ENCODE results near the gene GSTO1. TPM values are rescaled to one million over a fixed set of nuclear protein-coding genes. Genes with fewer than 3 reads are reported as not detected.

Gene GSTO1
- polyA plus RNA-seq, 3 donors from 2014 or later: 162 to 223 (median 166) TPM

- peak; percentile 23 to 28 (median 23) for DNase-seq
- H3K4me3 Mint-ChIP-seq: peak overlapping the region; percentile 90 to 99 (median 96)
- H3K27ac Mint-ChIP-seq: peak overlapping the region; percentile 79 to 97 (median 96)
Observed at GRCh38 chr10:104255311-104255981, 754 bp downstream of the GSTO1 start.

GRCh38 chr10:104256335-104256961 lies 1.8 kb downstream of the GSTO1 start:
- peaks cover 62 to 80% of the 10 kb centered on the region in 2 donors for H3K4me1 Mint-ChIP-seq
- peak; percentile 31 to 36 (median 32) for DNase-seq
- no peaks in the 10 kb centered on the region for H3K9me3 Mint-ChIP-seq

More at GRCh38 chr10:104255311-104255981, 754 bp downstream of the GSTO1 start:
- Mint-ChIP-seq H3K36me3 (peaks cover 12 to 21% (median 14%) of the 10 kb centered on the region in 3 donors), H3K27me3 (ENCODE audit: low read depth in 3 of 3) (peaks cover 0 to 6% (median 2%) of the 10 kb centered on the region in 3 donors), H3K4me1 (peaks cover 56 to 70% of the 10 kb centered on the region in 2 donors), H3K9me3 (no peaks in the 10 kb centered on the region)

GRCh38 chr10:104257235-104257634 lies 2.5 kb downstream of the GSTO1 start:
- Mint-ChIP-seq H3K4me1 (peaks cover 64 to 82% of the 10 kb centered on the region in 2 donors), H3K36me3 (peaks cover 16 to 37% (median 19%) of the 10 kb centered on the region in 3 donors), H3K4me3 (peak overlapping the region in 4 of 5 donors; percentile 34 to 96 (median 69)), H3K27me3 (ENCODE audit: low read depth in 3 of 3) (peaks cover 0 to 3% (median 2%) of the 10 kb centered on the region in 3 donors), H3K27ac (peak overlapping the region; percentile 79 to 97 (median 96)), H3K9me3 (no peaks in the 10 kb centered on the region)
- DNase-seq: no peak

More at GRCh38 chr10:104256335-104256961, 1.8 kb downstream of the GSTO1 start:
- peak overlapping the region; percentile 79 to 97 (median 96) for H3K27ac Mint-ChIP-seq
- H3K4me3 Mint-ChIP-seq: peak overlapping the region; percentile 90 to 99 (median 96)
- H3K27me3 Mint-ChIP-seq (ENCODE audit: low read depth in 3 of 3): peaks cover 0 to 3% (median 2%) of the 10 kb centered on the region in 3 donors
- H3K36me3 Mint-ChIP-seq: peaks cover 15 to 31% (median 19%) of the 10 kb centered on the region in 3 donors

DNA sequence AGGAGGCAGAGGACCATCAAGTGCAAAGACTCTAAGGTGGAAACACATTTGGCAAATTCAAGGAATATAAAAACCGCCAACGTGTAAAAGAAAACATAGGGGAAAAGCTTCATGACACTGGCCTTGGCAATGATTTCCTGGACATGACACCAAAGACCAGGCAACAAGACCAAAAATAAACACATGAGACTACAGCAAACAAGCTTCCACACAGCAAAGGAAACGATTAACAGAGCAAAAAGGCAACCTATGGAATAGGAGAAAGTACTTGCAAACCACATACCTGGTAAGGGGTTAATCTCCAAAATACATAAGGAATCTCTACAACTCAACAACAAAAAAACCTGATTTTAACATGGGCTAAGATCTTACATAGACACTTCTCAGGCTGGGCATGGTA lies 3.5 kb downstream of the GSTO1 start:
- H3K4me1 Mint-ChIP-seq: peaks cover 64 to 79% of the 10 kb centered on the region in 2 donors
- peaks cover 16 to 37% (median 19%) of the 10 kb centered on the region in 3 donors for H3K36me3 Mint-ChIP-seq
- DNase-seq: no peak
- H3K27ac Mint-ChIP-seq: peak overlapping the region in 4 of 6 donors; percentile 24 to 84 (median 52)
- no peaks in the 10 kb centered on the region for H3K9me3 Mint-ChIP-seq
- no peak overlapping the region for H3K4me3 Mint-ChIP-seq
- peaks cover 0 to 3% (median 2%) of the 10 kb centered on the region in 3 donors for H3K27me3 Mint-ChIP-seq (ENCODE audit: low read depth in 3 of 3)

- Mint-ChIP-seq H3K27ac (peak overlapping the region in 4 of 6 donors; percentile 24 to 49 (median 37)), H3K27me3 (ENCODE audit: low read depth in 3 of 3) (peaks cover 0 to under 1% (median 0%) of the 10 kb centered on the region in 3 donors), H3K9me3 (no peaks in the 10 kb centered on the region), H3K4me3 (no peak overlapping the region), H3K4me1 (peaks cover 57 to 77% of the 10 kb centered on the region in 2 donors), H3K36me3 (peaks cover 16 to 43% (median 19%) of the 10 kb centered on the region in 3 donors)
- no peak for DNase-seq
Observed at GRCh38 chr10:104259456-104259855, 4.8 kb downstream of the GSTO1 start.

DNA sequence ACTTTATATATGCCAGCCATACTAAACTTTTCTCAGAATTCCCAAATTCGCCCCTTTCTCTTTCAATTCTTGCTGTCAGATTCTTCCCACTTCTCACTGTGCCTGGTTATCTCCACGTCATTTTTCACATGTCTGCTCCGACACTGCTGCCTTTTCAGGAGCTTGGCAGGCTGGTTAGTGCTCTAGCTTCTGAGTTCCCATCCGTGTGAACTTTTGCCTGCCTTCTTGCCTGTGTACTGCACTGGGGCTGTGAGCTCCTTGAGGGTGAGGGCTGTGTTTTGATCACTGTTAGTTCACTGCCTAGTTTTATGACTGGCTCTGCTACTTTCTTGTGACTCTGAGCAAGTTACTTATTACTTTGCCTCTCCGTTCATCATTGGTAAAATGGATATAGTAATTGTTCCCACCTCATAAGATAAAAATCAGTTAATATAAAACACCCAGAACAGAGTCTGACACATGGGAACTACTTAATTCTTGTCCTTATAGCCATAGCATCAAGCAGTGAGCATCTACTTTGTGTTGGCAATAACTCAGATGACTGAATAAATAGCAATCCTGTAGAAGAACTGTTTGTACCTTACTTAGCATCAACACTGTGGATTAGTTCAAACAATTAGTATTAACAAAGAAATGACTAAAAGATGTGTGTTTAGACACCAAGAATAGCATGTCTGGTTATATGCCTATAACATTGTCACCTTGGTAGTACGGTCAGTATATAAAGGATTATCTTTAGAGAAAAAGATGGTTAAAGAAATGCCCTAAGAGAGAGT lies 5.5 kb downstream of the GSTO1 start:
- H3K27me3 Mint-ChIP-seq (ENCODE audit: low read depth in 3 of 3): no peaks in the 10 kb centered on the region
- no peak for DNase-seq
- no peaks in the 10 kb centered on the region for H3K9me3 Mint-ChIP-seq
- H3K4me1 Mint-ChIP-seq: peaks cover 56 to 83% of the 10 kb centered on the region in 2 donors
- peaks cover 16 to 43% (median 19%) of the 10 kb centered on the region in 3 donors for H3K36me3 Mint-ChIP-seq
- peak overlapping the region in 5 of 6 donors; percentile 37 to 92 (median 61) for H3K27ac Mint-ChIP-seq
- H3K4me3 Mint-ChIP-seq: peak overlapping the region in 1 of 5 donors; percentile 18

- H3K9me3 Mint-ChIP-seq: no peaks in the 10 kb centered on the region
- H3K4me1 Mint-ChIP-seq: peaks cover 55 to 83% of the 10 kb centered on the region in 2 donors
- H3K27ac Mint-ChIP-seq: peak overlapping the region in 5 of 6 donors; percentile 37 to 92 (median 61)
- DNase-seq: no peak
- H3K36me3 Mint-ChIP-seq: peaks cover 17 to 43% (median 19%) of the 10 kb centered on the region in 3 donors
- H3K4me3 Mint-ChIP-seq: peak overlapping the region in 1 of 5 donors; percentile 18
- H3K27me3 Mint-ChIP-seq (ENCODE audit: low read depth in 3 of 3): no peaks in the 10 kb centered on the region
Observed at GRCh38 chr10:104260775-104261115, 6.1 kb downstream of the GSTO1 start.

- Mint-ChIP-seq H3K4me1 (peaks cover 52 to 81% of the 10 kb centered on the region in 2 donors), H3K27me3 (ENCODE audit: low read depth in 3 of 3) (no peaks in the 10 kb centered on the region), H3K27ac (peak overlapping the region in 2 of 6 donors; percentile 33 to 45), H3K36me3 (peaks cover 22 to 51% (median 23%) of the 10 kb centered on the region in 3 donors), H3K4me3 (no peak overlapping the region), H3K9me3 (no peaks in the 10 kb centered on the region)
- DNase-seq: no peak
Observed at GRCh38 chr10:104262055-104262454, 7.4 kb downstream of the GSTO1 start.

DNA sequence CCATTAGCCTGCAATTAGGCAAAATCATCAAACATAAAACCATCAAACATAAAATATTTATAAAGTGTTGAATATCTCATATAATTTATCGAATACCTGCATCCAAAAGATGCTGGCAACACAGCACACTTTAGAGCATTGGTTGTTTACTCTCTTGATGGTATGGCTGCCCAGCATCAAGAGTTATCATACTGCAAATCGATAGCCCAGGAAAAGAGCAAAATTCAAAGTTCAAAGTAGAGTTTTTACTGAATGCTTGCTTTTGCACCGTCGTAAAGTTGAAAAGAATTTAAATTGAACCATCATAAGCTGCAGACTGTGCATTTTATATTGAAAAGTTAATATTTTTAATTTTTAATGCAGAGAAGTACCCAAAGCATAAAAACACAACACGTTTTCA lies 10.1 kb downstream of the GSTO1 start:
- Mint-ChIP-seq H3K36me3 (peaks cover 10 to 43% (median 15%) of the 10 kb centered on the region in 3 donors), H3K27ac (peak overlapping the region in 1 of 6 donors; percentile 57), H3K9me3 (no peaks in the 10 kb centered on the region), H3K4me3 (no peak overlapping the region), H3K4me1 (peaks cover 53 to 80% of the 10 kb centered on the region in 2 donors), H3K27me3 (ENCODE audit: low read depth in 3 of 3) (peaks cover 6 to 9% (median 8%) of the 10 kb centered on the region in 3 donors)
- no peak for DNase-seq

DNA sequence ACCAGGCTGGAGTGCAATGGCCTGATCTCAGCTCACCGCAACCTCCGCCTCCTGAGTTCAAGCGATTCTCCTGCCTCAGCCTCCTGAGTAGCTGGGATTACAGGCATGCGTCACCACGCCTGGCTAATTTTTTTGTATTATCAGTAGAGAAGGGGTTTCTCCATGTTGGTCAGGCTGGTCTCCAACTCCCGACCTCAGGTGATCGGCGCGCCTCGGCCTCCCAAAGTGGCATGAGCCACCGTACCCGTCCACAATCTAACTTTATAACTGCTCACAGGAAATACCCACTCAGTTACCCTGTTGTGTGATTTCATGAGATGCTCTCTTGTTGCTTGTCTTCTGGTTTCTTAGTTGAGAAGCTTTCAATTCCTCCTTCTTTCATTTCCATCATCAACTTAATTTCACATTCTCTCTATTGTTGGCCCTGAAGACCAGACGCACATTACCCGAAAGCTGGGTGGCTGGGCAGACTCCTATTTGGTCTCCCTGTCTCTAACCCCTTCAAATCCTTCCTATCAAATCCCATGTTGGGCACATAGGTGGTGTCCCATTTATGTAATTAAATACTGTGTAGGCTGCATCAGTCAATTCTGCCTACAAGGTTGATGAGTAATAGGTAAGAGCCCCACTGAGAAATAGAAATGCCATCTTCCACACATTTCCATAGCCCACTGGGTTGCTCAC lies 13.2 kb downstream of the GSTO1 start:
- Mint-ChIP-seq H3K27me3 (ENCODE audit: low read depth in 3 of 3) (peaks cover 6 to 9% (median 8%) of the 10 kb centered on the region in 3 donors), H3K27ac (peak overlapping the region; percentile 88 to 98 (median 96))

GRCh38 chr10:104268405-104268712 lies 13.7 kb downstream of the GSTO1 start:
- peaks cover 4 to 22% (median 6%) of the 10 kb centered on the region in 3 donors for H3K36me3 Mint-ChIP-seq
- peaks cover 6 to 9% (median 8%) of the 10 kb centered on the region in 3 donors for H3K27me3 Mint-ChIP-seq (ENCODE audit: low read depth in 3 of 3)
- H3K27ac Mint-ChIP-seq: peak overlapping the region; percentile 88 to 98 (median 96)
- H3K4me1 Mint-ChIP-seq: peaks cover 39 to 62% of the 10 kb centered on the region in 2 donors
- no peaks in the 10 kb centered on the region for H3K9me3 Mint-ChIP-seq
- no peak for DNase-seq
- peak overlapping the region; percentile 83 to 95 (median 89) for H3K4me3 Mint-ChIP-seq

More for the DNA sequence above, 13.2 kb downstream of the GSTO1 start:
- H3K4me3 Mint-ChIP-seq: peak overlapping the region; percentile 83 to 95 (median 89)
- H3K9me3 Mint-ChIP-seq: no peaks in the 10 kb centered on the region
- DNase-seq: no peak
- H3K36me3 Mint-ChIP-seq: peaks cover 4 to 22% (median 6%) of the 10 kb centered on the region in 3 donors
- peaks cover 39 to 62% of the 10 kb centered on the region in 2 donors for H3K4me1 Mint-ChIP-seq

DNA sequence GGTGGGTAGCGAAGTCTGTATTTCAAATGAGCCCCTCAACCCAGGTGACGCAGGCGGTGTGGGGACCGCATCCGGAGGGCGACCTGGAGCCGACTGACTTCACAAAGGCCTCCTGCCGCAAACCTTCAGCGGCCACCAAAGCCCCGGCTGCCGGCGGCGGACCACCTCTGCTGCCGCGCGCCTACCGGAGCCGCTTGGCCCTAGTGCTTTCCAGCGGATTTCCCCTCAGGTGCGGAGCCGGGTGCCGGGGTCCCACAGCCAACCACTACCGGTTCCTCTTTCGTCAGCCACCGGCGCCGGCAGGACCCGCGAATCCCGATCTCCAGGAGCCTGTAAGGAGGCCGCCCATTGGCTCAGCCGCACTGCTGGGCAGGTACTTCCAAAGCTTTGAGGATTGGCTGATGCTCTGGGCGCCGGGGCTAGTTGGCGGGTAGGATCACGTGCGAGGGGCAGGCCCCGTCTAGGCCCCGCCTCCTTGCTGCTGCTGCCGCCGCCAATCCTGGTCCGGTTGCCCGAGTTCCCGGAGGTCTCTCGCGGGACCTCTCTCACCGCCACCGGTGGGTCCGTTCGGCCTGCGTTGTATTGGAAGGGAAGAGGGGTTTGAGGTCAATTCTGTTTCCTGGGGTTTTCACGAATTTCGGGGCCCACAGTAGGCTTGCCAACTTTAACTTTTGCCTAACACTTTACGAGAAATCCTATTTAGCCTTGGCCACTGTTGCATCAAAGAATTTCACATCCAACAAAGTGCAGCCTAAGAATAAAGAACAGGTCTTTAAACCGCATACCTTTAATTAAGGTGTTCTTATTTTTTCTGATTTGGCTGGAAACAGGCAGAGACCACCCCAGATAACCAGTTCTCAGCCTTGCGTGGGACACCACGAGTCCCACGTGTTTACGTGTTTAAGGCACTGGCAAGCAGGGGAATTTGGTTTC lies 14.3 kb downstream of the GSTO1 start, which contains the start of gene GSTO2:
Gene GSTO2, plus strand, starts transcription at position 472 of the 933 bp plus-strand sequence. CDS start 5,732 bp downstream, outside the sequence.
- Mint-ChIP-seq H3K27ac (peak within 1 kb of the TSS; percentile 88 to 98 (median 96)), H3K36me3 (peaks cover 4 to 17% (median 6%) of the 10 kb centered on the region in 3 donors), H3K27me3 (ENCODE audit: low read depth in 3 of 3) (peaks cover 6 to 12% (median 8%) of the 10 kb centered on the region in 3 donors), H3K9me3 (no peaks in the 10 kb centered on the region), H3K4me3 (peak within 1 kb of the TSS; percentile 83 to 95 (median 89)), H3K4me1 (peaks cover 38 to 56% of the 10 kb centered on the region in 2 donors)
- peak; percentile 98 to 99 (median 99) for DNase-seq
